GM23338 (cell line): ENCODE data around the gene DNAH11. TPM values are rescaled to one million over a fixed set of nuclear protein-coding genes. Genes with fewer than 3 reads are reported as not detected.

Source experiments
- ATAC-seq: fragments of 200-7000 bp; cut with Tn5 transposase; 3 replicates; pipeline ENCODE4 v1.9.1; 2020
- DNase-seq: peaks from one replicate; pipeline ENCODE4 v3.0.0-alpha.2; 2015; ENCODE audit warnings: low spot score
- H2AFZ ChIP-seq: fragments of 200-600 bp; sonication (generic); 2 replicates; pipeline ENCODE4 v1.8.0; 2016; ENCODE audit warnings: antibody characterized with exemption, mild to moderate bottlenecking, moderate library complexity
- H3F3A ChIP-seq: fragments of 200-600 bp; sonication (generic); replicated peaks from 2 replicates; pipeline ENCODE4 v1.8.0; 2017; ENCODE audit warnings: antibody characterized with exemption, mixed run types, low read depth
- H3K27ac ChIP-seq: fragments of 200-600 bp; sonication (generic); 2 replicates; pipeline ENCODE4 v1.6.1; 2016; ENCODE audit warnings: low read depth
- H3K27me3 ChIP-seq: fragments of 200-600 bp; sonication (generic); 2 replicates; pipeline ENCODE4 v1.8.0; 2016; ENCODE audit warnings: mild to moderate bottlenecking, mixed run types, moderate library complexity; ENCODE audit not compliant: insufficient read depth
- H3K36me3 ChIP-seq: fragments of 200-600 bp; sonication (generic); 2 replicates; pipeline ENCODE4 v1.8.0; 2016; ENCODE audit warnings: mild to moderate bottlenecking; ENCODE audit not compliant: insufficient read depth
- H3K4me1 ChIP-seq: fragments of 200-600 bp; sonication (generic); 2 replicates; pipeline ENCODE4 v1.8.0; 2016; ENCODE audit warnings: mild to moderate bottlenecking, moderate library complexity; ENCODE audit not compliant: insufficient read depth
- H3K4me2 ChIP-seq: fragments of 200-600 bp; sonication (generic); 2 replicates; pipeline ENCODE4 v1.7.1; 2017; ENCODE audit warnings: mixed run types
- H3K4me3 ChIP-seq: fragments of 200-600 bp; sonication (generic); 2 replicates; pipeline ENCODE4 v1.6.1; 2016; ENCODE audit warnings: mixed run types
- H3K79me2 ChIP-seq: fragments of 200-600 bp; sonication (generic); replicated peaks from 2 replicates; pipeline ENCODE4 v1.8.0; 2017; ENCODE audit warnings: mild to moderate bottlenecking; ENCODE audit not compliant: insufficient read depth
- H3K9me2 ChIP-seq: fragments of 200-600 bp; sonication (generic); 2 replicates; pipeline ENCODE4 v1.8.0; 2017; ENCODE audit not compliant: insufficient read depth
- H4K20me1 ChIP-seq: fragments of 200-600 bp; sonication (generic); replicated peaks from 2 replicates; pipeline ENCODE4 v1.8.0; 2017; ENCODE audit warnings: mild to moderate bottlenecking; ENCODE audit not compliant: insufficient read depth
- H3K27ac Mint-ChIP-seq: 2 replicates; pipeline ENCODE4 v1.8.0; 2020; ENCODE audit warnings: inconsistent platforms, mild to moderate bottlenecking, moderate library complexity, mixed read lengths
- H3K27me3 Mint-ChIP-seq: 3 replicates; pipeline ENCODE4 v1.8.0; 2022; ENCODE audit warnings: low read depth, mild to moderate bottlenecking, moderate library complexity, mixed read lengths, inconsistent platforms; ENCODE audit not compliant: insufficient read depth, poor library complexity
- H3K36me3 Mint-ChIP-seq: 3 replicates; pipeline ENCODE4 v1.8.0; 2021; ENCODE audit warnings: low read depth, mild to moderate bottlenecking, inconsistent platforms, moderate library complexity, mixed read lengths
- H3K4me1 Mint-ChIP-seq: 3 replicates; pipeline ENCODE4 v1.8.0; 2020; ENCODE audit warnings: mild to moderate bottlenecking, inconsistent platforms, mixed read lengths
- H3K4me3 Mint-ChIP-seq: 3 replicates; pipeline ENCODE4 v1.8.0; 2021; ENCODE audit warnings: moderate library complexity, mild to moderate bottlenecking, inconsistent platforms, mixed read lengths
- H3K9me3 Mint-ChIP-seq: 3 replicates; pipeline ENCODE4 v1.8.0; 2020; ENCODE audit warnings: moderate library complexity, mild to moderate bottlenecking, inconsistent platforms, mixed read lengths
- EZH2phosphoT487 ChIP-seq: fragments of 200-600 bp; sonication (generic); IDR thresholded peaks from one replicate; pipeline ENCODE4 v1.8.1; 2018; ENCODE audit warnings: antibody characterized with exemption; ENCODE audit not compliant: unreplicated experiment
- ZNF114 ChIP-seq: fragments of 250-450 bp; sonication (Bioruptor Pico); IDR thresholded peaks from 2 replicates; pipeline ENCODE4 v1.5.0; 2020; ENCODE audit warnings: mild to moderate bottlenecking, moderate library complexity
- polyA plus RNA-seq: library from polyadenylated mRNA; unstranded; fragments of >200 nt; fragmentation: Nextera tagmentation; extraction: Ambion mirVana; gene quantifications from 2 replicates; pipeline ENCODE4 v1.2.1, GENCODE V29; 2016
- total RNA-seq: library from RNA; depleted of rRNA; stranded (reverse); fragments of >200 nt; shearing (Covaris generic); gene quantifications from 2 replicates; pipeline ENCODE4 v1.2.3, GENCODE V29; 2014
- TF ChIP-seq, protein P1 (sequence below): fragments of 250-450 bp; sonication (Bioruptor Pico); IDR thresholded peaks from 2 replicates; pipeline ENCODE4 v1.5.0; 2020; ENCODE audit warnings: mild to moderate bottlenecking, moderate library complexity
- TF ChIP-seq, protein P2 (sequence below): IDR thresholded peaks from 2 replicates; pipeline ENCODE4 v1.6.1; 2016; ENCODE audit warnings: antibody characterized with exemption
- TF ChIP-seq, protein P3 (sequence below), 2 experiments: fragments of 200-600 bp in 1 of 2; sonication (generic) in 1 of 2; conservative IDR thresholded peaks; 2 replicates each; pipeline versions ENCODE4 v1.5.1 to v1.6.1; 2016 to 2017; ENCODE audit warnings: antibody characterized with exemption in 2 of 2, low read depth in 2 of 2, mild to moderate bottlenecking in 2 of 2, moderate library complexity in 1 of 2

Gene DNAH11
- total and polyA plus RNA-seq, 2 experiments from 2014 or later = 9.3 TPM

DNA sequence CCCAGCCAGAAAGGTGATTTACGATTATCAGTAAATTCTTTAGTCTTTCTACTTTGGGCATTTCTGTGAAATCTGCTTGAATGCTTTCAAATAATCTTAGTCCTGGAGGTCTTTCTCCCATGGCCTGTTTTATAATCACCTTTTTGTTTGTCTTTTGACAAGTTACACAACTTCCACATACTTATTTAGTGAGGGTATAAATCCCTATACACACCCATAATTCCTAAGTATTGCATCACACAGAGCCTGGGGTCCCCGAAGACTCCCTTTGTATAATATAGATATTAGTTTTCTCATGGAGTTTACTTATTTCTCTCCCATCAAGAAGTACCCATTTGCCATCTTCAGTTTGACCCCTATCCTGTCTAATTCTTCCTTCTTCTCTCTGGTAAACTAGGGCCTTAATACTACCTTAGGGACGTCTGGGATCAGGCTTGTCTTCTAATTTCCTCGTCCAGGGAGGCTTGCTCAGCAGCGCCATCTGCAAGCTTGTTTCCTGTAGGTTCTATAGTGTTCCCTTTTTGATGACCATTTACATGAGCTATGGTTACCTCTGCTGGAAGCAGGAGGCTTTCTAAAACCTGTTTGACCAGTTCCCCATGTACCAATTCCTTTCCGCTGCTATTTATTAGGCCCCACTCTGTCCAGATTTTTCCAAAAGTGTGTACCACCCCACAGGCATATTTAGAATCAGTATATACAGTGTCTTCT lies 8.1 kb downstream of the DNAH11 start (continued):
- TF ChIP-seq, protein P1, sequence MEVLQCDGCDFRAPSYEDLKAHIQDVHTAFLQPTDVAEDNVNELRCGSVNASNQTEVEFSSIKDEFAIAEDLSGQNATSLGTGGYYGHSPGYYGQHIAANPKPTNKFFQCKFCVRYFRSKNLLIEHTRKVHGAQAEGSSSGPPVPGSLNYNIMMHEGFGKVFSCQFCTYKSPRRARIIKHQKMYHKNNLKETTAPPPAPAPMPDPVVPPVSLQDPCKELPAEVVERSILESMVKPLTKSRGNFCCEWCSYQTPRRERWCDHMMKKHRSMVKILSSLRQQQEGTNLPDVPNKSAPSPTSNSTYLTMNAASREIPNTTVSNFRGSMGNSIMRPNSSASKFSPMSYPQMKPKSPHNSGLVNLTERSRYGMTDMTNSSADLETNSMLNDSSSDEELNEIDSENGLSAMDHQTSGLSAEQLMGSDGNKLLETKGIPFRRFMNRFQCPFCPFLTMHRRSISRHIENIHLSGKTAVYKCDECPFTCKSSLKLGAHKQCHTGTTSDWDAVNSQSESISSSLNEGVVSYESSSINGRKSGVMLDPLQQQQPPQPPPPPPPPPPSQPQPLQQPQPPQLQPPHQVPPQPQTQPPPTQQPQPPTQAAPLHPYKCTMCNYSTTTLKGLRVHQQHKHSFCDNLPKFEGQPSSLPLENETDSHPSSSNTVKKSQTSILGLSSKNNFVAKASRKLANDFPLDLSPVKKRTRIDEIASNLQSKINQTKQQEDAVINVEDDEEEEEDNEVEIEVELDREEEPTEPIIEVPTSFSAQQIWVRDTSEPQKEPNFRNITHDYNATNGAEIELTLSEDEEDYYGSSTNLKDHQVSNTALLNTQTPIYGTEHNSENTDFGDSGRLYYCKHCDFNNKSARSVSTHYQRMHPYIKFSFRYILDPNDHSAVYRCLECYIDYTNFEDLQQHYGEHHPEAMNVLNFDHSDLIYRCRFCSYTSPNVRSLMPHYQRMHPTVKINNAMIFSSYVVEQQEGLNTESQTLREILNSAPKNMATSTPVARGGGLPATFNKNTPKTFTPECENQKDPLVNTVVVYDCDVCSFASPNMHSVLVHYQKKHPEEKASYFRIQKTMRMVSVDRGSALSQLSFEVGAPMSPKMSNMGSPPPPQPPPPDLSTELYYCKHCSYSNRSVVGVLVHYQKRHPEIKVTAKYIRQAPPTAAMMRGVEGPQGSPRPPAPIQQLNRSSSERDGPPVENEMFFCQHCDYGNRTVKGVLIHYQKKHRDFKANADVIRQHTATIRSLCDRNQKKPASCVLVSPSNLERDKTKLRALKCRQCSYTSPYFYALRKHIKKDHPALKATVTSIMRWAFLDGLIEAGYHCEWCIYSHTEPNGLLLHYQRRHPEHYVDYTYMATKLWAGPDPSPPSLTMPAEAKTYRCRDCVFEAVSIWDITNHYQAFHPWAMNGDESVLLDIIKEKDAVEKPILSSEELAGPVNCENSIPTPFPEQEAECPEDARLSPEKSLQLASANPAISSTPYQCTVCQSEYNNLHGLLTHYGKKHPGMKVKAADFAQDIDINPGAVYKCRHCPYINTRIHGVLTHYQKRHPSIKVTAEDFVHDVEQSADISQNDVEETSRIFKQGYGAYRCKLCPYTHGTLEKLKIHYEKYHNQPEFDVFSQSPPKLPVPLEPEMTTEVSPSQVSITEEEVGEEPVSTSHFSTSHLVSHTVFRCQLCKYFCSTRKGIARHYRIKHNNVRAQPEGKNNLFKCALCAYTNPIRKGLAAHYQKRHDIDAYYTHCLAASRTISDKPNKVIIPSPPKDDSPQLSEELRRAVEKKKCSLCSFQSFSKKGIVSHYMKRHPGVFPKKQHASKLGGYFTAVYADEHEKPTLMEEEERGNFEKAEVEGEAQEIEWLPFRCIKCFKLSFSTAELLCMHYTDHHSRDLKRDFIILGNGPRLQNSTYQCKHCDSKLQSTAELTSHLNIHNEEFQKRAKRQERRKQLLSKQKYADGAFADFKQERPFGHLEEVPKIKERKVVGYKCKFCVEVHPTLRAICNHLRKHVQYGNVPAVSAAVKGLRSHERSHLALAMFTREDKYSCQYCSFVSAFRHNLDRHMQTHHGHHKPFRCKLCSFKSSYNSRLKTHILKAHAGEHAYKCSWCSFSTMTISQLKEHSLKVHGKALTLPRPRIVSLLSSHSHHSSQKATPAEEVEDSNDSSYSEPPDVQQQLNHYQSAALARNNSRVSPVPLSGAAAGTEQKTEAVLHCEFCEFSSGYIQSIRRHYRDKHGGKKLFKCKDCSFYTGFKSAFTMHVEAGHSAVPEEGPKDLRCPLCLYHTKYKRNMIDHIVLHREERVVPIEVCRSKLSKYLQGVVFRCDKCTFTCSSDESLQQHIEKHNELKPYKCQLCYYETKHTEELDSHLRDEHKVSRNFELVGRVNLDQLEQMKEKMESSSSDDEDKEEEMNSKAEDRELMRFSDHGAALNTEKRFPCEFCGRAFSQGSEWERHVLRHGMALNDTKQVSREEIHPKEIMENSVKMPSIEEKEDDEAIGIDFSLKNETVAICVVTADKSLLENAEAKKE (CRISPR knock-in tag) = peak; percentile 68
- no peak for TF ChIP-seq EZH2phosphoT487
- TF ChIP-seq, protein P2, sequence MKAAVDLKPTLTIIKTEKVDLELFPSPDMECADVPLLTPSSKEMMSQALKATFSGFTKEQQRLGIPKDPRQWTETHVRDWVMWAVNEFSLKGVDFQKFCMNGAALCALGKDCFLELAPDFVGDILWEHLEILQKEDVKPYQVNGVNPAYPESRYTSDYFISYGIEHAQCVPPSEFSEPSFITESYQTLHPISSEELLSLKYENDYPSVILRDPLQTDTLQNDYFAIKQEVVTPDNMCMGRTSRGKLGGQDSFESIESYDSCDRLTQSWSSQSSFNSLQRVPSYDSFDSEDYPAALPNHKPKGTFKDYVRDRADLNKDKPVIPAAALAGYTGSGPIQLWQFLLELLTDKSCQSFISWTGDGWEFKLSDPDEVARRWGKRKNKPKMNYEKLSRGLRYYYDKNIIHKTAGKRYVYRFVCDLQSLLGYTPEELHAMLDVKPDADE = no peak

DNA sequence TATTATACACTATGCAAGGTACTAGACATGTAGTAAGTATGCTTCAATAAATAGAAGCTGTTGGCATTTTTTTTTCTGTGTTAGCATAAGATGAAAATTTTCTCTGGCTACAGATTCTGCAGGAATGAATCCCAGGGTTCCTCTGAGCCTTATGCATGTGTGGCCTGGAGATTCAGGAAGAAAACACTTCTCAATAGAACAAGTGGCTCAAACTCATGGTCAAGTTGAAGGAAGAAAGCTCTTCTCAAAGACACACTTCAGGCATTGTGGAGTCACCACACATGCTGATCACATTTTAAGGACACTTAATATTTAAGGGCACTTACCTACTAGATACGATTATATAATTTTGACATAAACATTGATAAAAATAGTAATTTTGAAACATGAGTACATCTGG lies 19.5 kb downstream of the DNAH11 start:
- no peaks in the 10 kb centered on the region for H3K27me3 ChIP-seq

More for the DNA sequence above, 19.5 kb downstream of the DNAH11 start:
- no peak overlapping the region for H3K4me3 ChIP-seq
- peaks cover 14% of the 10 kb centered on the region; the same call in 2 of the 3 replicates for H3K36me3 Mint-ChIP-seq
- no peaks in the 10 kb centered on the region for H3K9me2 ChIP-seq
- DNase-seq = no peak
- no peaks in the 10 kb centered on the region for H3K4me1 ChIP-seq
- H3K79me2 ChIP-seq = no peaks in the 10 kb centered on the region
- TF ChIP-seq EZH2phosphoT487 (no peak), ZNF114 (no peak)
- TF ChIP-seq, protein P1 (CRISPR knock-in tag) = no peak
- TF ChIP-seq, protein P3, sequence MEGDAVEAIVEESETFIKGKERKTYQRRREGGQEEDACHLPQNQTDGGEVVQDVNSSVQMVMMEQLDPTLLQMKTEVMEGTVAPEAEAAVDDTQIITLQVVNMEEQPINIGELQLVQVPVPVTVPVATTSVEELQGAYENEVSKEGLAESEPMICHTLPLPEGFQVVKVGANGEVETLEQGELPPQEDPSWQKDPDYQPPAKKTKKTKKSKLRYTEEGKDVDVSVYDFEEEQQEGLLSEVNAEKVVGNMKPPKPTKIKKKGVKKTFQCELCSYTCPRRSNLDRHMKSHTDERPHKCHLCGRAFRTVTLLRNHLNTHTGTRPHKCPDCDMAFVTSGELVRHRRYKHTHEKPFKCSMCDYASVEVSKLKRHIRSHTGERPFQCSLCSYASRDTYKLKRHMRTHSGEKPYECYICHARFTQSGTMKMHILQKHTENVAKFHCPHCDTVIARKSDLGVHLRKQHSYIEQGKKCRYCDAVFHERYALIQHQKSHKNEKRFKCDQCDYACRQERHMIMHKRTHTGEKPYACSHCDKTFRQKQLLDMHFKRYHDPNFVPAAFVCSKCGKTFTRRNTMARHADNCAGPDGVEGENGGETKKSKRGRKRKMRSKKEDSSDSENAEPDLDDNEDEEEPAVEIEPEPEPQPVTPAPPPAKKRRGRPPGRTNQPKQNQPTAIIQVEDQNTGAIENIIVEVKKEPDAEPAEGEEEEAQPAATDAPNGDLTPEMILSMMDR (conservative IDR thresholded peaks at IDR 0.05; ENCODE audit: low read depth in 2 of 2) = no peak
- H2AFZ ChIP-seq = no peak overlapping the region
- H3K36me3 ChIP-seq = no peaks in the 10 kb centered on the region
- no peaks in the 10 kb centered on the region for H3F3A ChIP-seq
- no peaks in the 10 kb centered on the region for H3K27me3 Mint-ChIP-seq
- no peak overlapping the region for H3K27ac Mint-ChIP-seq
- no peak for ATAC-seq
- H3K4me1 Mint-ChIP-seq = no peaks in the 10 kb centered on the region
- no peaks in the 10 kb centered on the region for H3K9me3 Mint-ChIP-seq
- no peak overlapping the region for H3K4me2 ChIP-seq
- no peaks in the 10 kb centered on the region for H4K20me1 ChIP-seq
- no peak overlapping the region for H3K4me3 Mint-ChIP-seq
- no peak overlapping the region for H3K27ac ChIP-seq
